Stimulated activated memory B cell treated with anti-CD40 and anti-IgM and Interleukin-4, amounts not matched to agents 10 μg/mL and 1 μg/mL and 100 μg/mL, for 72 hours (primary cell): ENCODE data around the gene SCNN1G.
"Not testable (repeated sequence)": the region's sequence is repeated elsewhere in the genome, so short reads cannot be mapped to it uniquely, and the experiment has no call there.

Source experiments
- ATAC-seq: fragments of 150-1000 bp; cut with Tn5 transposase; 2 replicates; pipeline ENCODE4 v1.10.0; 2021
- H3K27ac Mint-ChIP-seq: one replicate; pipeline ENCODE4 v1.8.0; 2022; ENCODE audit warnings: mild to moderate bottlenecking, mixed read lengths
- H3K27me3 Mint-ChIP-seq: one replicate; pipeline ENCODE4 v1.8.0; 2022; ENCODE audit warnings: mixed read lengths
- H3K36me3 Mint-ChIP-seq: one replicate; pipeline ENCODE4 v1.8.0; 2022; ENCODE audit warnings: mixed read lengths
- H3K4me1 Mint-ChIP-seq: one replicate; pipeline ENCODE4 v1.8.0; 2022; ENCODE audit warnings: mixed read lengths
- H3K4me3 Mint-ChIP-seq: one replicate; pipeline ENCODE4 v1.8.0; 2022; ENCODE audit warnings: mild to moderate bottlenecking, moderate library complexity, mixed read lengths
- H3K9me3 Mint-ChIP-seq: one replicate; pipeline ENCODE4 v1.8.0; 2022; ENCODE audit warnings: mixed read lengths

Gene SCNN1G

GRCh38 chr16:23245268-23245667 is 62.7 kb downstream of the SCNN1G start:
- no peaks in the 10 kb centered on the region for H3K4me1 Mint-ChIP-seq
- no peak overlapping the region for H3K4me3 Mint-ChIP-seq
- H3K9me3 Mint-ChIP-seq = peaks cover 18% of the 10 kb centered on the region
- no peak overlapping the region for H3K27ac Mint-ChIP-seq
- no peaks in the 10 kb centered on the region for H3K36me3 Mint-ChIP-seq
- peaks cover 4% of the 10 kb centered on the region for H3K27me3 Mint-ChIP-seq
- ATAC-seq = no peak

GRCh38 chr16:23248261-23249194 is 66.0 kb downstream of the SCNN1G start:
- H3K27me3 Mint-ChIP-seq = peaks cover 26% of the 10 kb centered on the region
- peaks cover 27% of the 10 kb centered on the region for H3K9me3 Mint-ChIP-seq
- H3K4me1 Mint-ChIP-seq = no peaks in the 10 kb centered on the region
- H3K36me3 Mint-ChIP-seq = no peaks in the 10 kb centered on the region
- ATAC-seq = no peak
- H3K4me3 Mint-ChIP-seq = no peak overlapping the region
- no peak overlapping the region for H3K27ac Mint-ChIP-seq

- H3K27ac Mint-ChIP-seq = no peak overlapping the region
- H3K27me3 Mint-ChIP-seq = peaks cover 26% of the 10 kb centered on the region
- peaks cover 18% of the 10 kb centered on the region for H3K9me3 Mint-ChIP-seq
- H3K36me3 Mint-ChIP-seq = no peaks in the 10 kb centered on the region
- no peak for ATAC-seq
- no peak overlapping the region for H3K4me3 Mint-ChIP-seq
- H3K4me1 Mint-ChIP-seq = no peaks in the 10 kb centered on the region
Observed at GRCh38 chr16:23249830-23250229, 67.3 kb downstream of the SCNN1G start.

- H3K27me3 Mint-ChIP-seq = peaks cover 30% of the 10 kb centered on the region
Observed at GRCh38 chr16:23252310-23252709, 69.8 kb downstream of the SCNN1G start.

GRCh38 chr16:23253650-23254049 is 71.1 kb downstream of the SCNN1G start:
- H3K4me1 Mint-ChIP-seq, H3K4me3 Mint-ChIP-seq, ATAC-seq, H3K36me3 Mint-ChIP-seq, H3K27ac Mint-ChIP-seq: not testable (repeated sequence)
- Mint-ChIP-seq H3K27me3 (peaks cover 42% of the 10 kb centered on the region), H3K9me3 (peaks cover 17% of the 10 kb centered on the region)

More at GRCh38 chr16:23252310-23252709, 69.8 kb downstream of the SCNN1G start:
- ATAC-seq = no peak
- Mint-ChIP-seq H3K36me3 (no peaks in the 10 kb centered on the region), H3K9me3 (peaks cover 15% of the 10 kb centered on the region), H3K27ac (no peak overlapping the region), H3K4me3 (no peak overlapping the region), H3K4me1 (no peaks in the 10 kb centered on the region)

GRCh38 chr16:23254338-23254737 is 71.8 kb downstream of the SCNN1G start:
- no peak for ATAC-seq
- H3K4me1 Mint-ChIP-seq = no peaks in the 10 kb centered on the region
- H3K27ac Mint-ChIP-seq = no peak overlapping the region
- peaks cover 47% of the 10 kb centered on the region for H3K27me3 Mint-ChIP-seq
- no peaks in the 10 kb centered on the region for H3K36me3 Mint-ChIP-seq
- no peak overlapping the region for H3K4me3 Mint-ChIP-seq
- peaks cover 18% of the 10 kb centered on the region for H3K9me3 Mint-ChIP-seq

GRCh38 chr16:23255000-23255399 is 72.5 kb downstream of the SCNN1G start:
- no peak for ATAC-seq
- Mint-ChIP-seq H3K36me3 (no peaks in the 10 kb centered on the region), H3K4me3 (no peak overlapping the region), H3K4me1 (no peaks in the 10 kb centered on the region), H3K9me3 (peaks cover 21% of the 10 kb centered on the region), H3K27me3 (peaks cover 52% of the 10 kb centered on the region), H3K27ac (no peak overlapping the region)

- no peak for ATAC-seq
- H3K36me3 Mint-ChIP-seq = no peaks in the 10 kb centered on the region
- no peaks in the 10 kb centered on the region for H3K4me1 Mint-ChIP-seq
- no peak overlapping the region for H3K4me3 Mint-ChIP-seq
- peaks cover 39% of the 10 kb centered on the region for H3K27me3 Mint-ChIP-seq
- H3K9me3 Mint-ChIP-seq = peaks cover 10% of the 10 kb centered on the region
- no peak overlapping the region for H3K27ac Mint-ChIP-seq
Observed at GRCh38 chr16:23256440-23256839, 73.9 kb downstream of the SCNN1G start.

GRCh38 chr16:23257682-23258081 is 75.1 kb downstream of the SCNN1G start:
- H3K27ac Mint-ChIP-seq = no peak overlapping the region
- no peaks in the 10 kb centered on the region for H3K36me3 Mint-ChIP-seq
- peaks cover 30% of the 10 kb centered on the region for H3K27me3 Mint-ChIP-seq
- H3K4me3 Mint-ChIP-seq = no peak overlapping the region
- ATAC-seq = no peak
- no peaks in the 10 kb centered on the region for H3K4me1 Mint-ChIP-seq
- peaks cover 10% of the 10 kb centered on the region for H3K9me3 Mint-ChIP-seq

- H3K4me1 Mint-ChIP-seq = no peaks in the 10 kb centered on the region
- H3K27me3 Mint-ChIP-seq = peaks cover 36% of the 10 kb centered on the region
- no peak overlapping the region for H3K27ac Mint-ChIP-seq
- H3K9me3 Mint-ChIP-seq = peaks cover 10% of the 10 kb centered on the region
- H3K4me3 Mint-ChIP-seq = no peak overlapping the region
- no peaks in the 10 kb centered on the region for H3K36me3 Mint-ChIP-seq
- ATAC-seq = no peak
Observed at GRCh38 chr16:23258919-23259237, 76.3 kb downstream of the SCNN1G start.
